ENCODE data around the gene LIPG. TPM values are rescaled to one million over a fixed set of nuclear protein-coding genes. Genes with fewer than 3 reads are reported as not detected.
"Not testable (repeated sequence)": the region's sequence is repeated elsewhere in the genome, so short reads cannot be mapped to it uniquely, and the experiment has no call there.

The LIPG gene
- total RNA-seq, 4 donors from 2014 or later = 0.12 to 13.9 (median 2.1) TPM

DNA sequence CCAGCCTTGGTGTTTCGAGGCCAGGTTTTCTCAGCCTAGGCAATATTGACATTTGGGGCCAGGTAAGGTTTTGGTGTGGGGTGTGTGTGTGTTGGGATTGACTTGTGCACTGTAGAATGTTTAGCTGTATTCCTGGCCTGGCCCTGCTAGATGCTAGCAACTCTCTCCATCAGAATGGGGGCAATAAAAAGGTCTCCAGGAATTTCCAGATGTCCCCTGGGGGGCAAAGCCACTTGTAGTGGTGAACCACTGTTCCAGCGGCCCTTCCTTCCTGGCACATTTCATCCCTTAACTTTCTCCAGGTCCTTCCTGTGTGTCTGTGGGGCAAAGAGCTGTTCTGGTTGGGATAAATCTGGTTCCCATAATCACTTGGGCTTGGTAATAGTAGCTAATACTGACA, 12.0 kb downstream of the LIPG start:
- Histone ChIP-seq H3K9me3 (no peaks in the 10 kb centered on the region), H3K27ac (no peak overlapping the region), H3K4me3 (no peak overlapping the region), H3K4me1 (peaks cover 0 to 11% (median 0%) of the 10 kb centered on the region in 3 donors), H3K27me3 (no peaks in the 10 kb centered on the region), H3K36me3 (no peaks in the 10 kb centered on the region)
- 89 to 95% methylated on average over 1 to 2 of the region's 2 CpGs for WGBS, 2 donors
- no peak for TF ChIP-seq POLR2A (IDR thresholded peaks at IDR 0.05)
- TF ChIP-seq, protein P1, sequence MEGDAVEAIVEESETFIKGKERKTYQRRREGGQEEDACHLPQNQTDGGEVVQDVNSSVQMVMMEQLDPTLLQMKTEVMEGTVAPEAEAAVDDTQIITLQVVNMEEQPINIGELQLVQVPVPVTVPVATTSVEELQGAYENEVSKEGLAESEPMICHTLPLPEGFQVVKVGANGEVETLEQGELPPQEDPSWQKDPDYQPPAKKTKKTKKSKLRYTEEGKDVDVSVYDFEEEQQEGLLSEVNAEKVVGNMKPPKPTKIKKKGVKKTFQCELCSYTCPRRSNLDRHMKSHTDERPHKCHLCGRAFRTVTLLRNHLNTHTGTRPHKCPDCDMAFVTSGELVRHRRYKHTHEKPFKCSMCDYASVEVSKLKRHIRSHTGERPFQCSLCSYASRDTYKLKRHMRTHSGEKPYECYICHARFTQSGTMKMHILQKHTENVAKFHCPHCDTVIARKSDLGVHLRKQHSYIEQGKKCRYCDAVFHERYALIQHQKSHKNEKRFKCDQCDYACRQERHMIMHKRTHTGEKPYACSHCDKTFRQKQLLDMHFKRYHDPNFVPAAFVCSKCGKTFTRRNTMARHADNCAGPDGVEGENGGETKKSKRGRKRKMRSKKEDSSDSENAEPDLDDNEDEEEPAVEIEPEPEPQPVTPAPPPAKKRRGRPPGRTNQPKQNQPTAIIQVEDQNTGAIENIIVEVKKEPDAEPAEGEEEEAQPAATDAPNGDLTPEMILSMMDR (IDR thresholded peaks at IDR 0.05) = no peak
- intact Hi-C loops (cut with DNase I) = no loop called here
- DNase-seq = no peak

GRCh38 chr18:49579041-49579440, 17.2 kb downstream of the LIPG start:
- DNase-seq; H3K36me3 ChIP-seq; H3K4me1 ChIP-seq; intact Hi-C loops (cut with DNase I); H3K27me3 ChIP-seq; H3K9me3 ChIP-seq; H3K4me3 ChIP-seq; H3K27ac ChIP-seq: not testable (repeated sequence)
- 93 to 100% methylated on average over 1 of the region's 2 CpGs for WGBS, 2 donors

DNA sequence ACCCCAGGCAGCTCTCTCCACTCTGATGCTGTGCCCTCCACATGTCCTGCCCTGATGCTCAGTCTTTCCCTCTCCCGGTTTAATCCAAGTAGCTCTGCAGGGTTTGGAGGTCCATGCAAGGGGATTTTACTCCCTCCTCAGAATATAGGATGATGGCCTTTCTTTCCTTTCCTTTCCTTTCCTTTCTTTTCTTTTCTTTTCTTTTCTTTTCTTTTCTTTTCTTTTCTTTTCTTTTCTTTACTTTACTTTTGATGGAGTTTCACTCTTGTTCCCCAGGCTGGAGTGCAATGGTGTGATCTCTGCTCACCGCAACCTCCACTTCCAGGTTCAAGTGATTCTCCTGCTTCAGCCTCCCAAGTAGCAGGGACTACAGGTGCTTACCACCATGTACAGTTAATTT, 17.7 kb downstream of the LIPG start:
- 82 to 88% methylated on average over 1 to 2 of the region's 2 CpGs for WGBS, 2 donors
- H3K9me3 ChIP-seq; DNase-seq; H3K36me3 ChIP-seq; H3K4me1 ChIP-seq; H3K4me3 ChIP-seq; intact Hi-C loops (cut with DNase I); H3K27ac ChIP-seq; H3K27me3 ChIP-seq: not testable (repeated sequence)

DNA sequence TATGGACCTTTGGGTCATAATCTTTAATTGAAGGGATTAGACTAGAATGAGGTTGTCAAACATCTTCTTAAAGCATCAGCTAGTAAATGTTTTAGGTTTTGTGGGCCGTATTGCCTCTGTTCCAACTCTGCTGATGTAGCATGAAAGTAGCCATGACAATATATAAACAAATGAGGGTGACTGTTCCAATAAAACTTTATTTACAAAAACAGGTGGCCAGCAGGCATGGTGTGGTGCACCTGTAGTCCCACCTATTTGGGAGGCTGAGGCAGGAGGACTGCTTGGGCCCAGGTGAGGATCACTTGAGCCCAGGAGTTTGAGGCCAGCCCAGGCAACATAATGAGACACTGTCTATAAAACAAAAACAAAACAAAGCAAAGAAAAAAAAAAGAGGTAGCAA, 18.4 kb downstream of the LIPG start:
- peaks cover 0 to 6% (median 0%) of the 10 kb centered on the region in 4 donors for H3K27me3 ChIP-seq
- TF ChIP-seq, protein P1 (IDR thresholded peaks at IDR 0.05) = no peak
- TF ChIP-seq POLR2A (IDR thresholded peaks at IDR 0.05) = no peak
- WGBS, 2 donors = 55 to 58% methylated on average over 1 of the region's 1 CpG
- H3K27ac ChIP-seq = no peak overlapping the region
- H3K36me3 ChIP-seq = no peaks in the 10 kb centered on the region
- H3K9me3 ChIP-seq = no peaks in the 10 kb centered on the region
- no peaks in the 10 kb centered on the region for H3K4me1 ChIP-seq
- intact Hi-C loops (cut with DNase I) = no loop called here
- DNase-seq = no peak
- H3K4me3 ChIP-seq = no peak overlapping the region

- no peak overlapping the region for H3K4me3 ChIP-seq
- no peaks in the 10 kb centered on the region for H3K9me3 ChIP-seq
- no peak overlapping the region for H3K27ac ChIP-seq
- intact Hi-C loops (cut with DNase I) = no loop called here
- TF ChIP-seq, protein P1 (IDR thresholded peaks at IDR 0.05) = no peak
- TF ChIP-seq POLR2A (IDR thresholded peaks at IDR 0.05) = no peak
- peaks cover 0 to 6% (median 0%) of the 10 kb centered on the region in 4 donors for H3K27me3 ChIP-seq
- H3K36me3 ChIP-seq = no peaks in the 10 kb centered on the region
- no peak for DNase-seq
- 53 to 61% methylated on average over 7 of the region's 7 CpGs for WGBS, 2 donors
- no peaks in the 10 kb centered on the region for H3K4me1 ChIP-seq
Observed at GRCh38 chr18:49581371-49581770, 19.5 kb downstream of the LIPG start.

- TF ChIP-seq POLR2A (IDR thresholded peaks at IDR 0.05) = no peak
- TF ChIP-seq, protein P1 (IDR thresholded peaks at IDR 0.05) = no peak
- no peaks in the 10 kb centered on the region for H3K4me1 ChIP-seq
- WGBS, 2 donors = 60 to 74% methylated on average over 8 of the region's 8 CpGs
- H3K36me3 ChIP-seq = no peaks in the 10 kb centered on the region
- H3K27ac ChIP-seq = no peak overlapping the region
- peaks cover 0 to 6% (median 0%) of the 10 kb centered on the region in 4 donors for H3K27me3 ChIP-seq
- H3K4me3 ChIP-seq = no peak overlapping the region
- intact Hi-C loops (cut with DNase I) = no loop called here
- no peaks in the 10 kb centered on the region for H3K9me3 ChIP-seq
- no peak for DNase-seq
Observed at GRCh38 chr18:49582579-49582978, 20.7 kb downstream of the LIPG start.

Measured in esophagus squamous epithelium (tissue), 5 donors.